ENCODE data around the gene EFCC1.

- no peak for TF ChIP-seq EZH2 (IDR thresholded peaks at IDR 0.05; ENCODE audit: borderline replicate concordance)
- no peak for TF ChIP-seq CTCF (IDR thresholded peaks at IDR 0.05; ENCODE audit: poor library complexity)
- TF ChIP-seq EZH2phosphoT487 (IDR thresholded peaks at IDR 0.05; ENCODE audit: low read depth, severe bottlenecking, unreplicated experiment), result no peak
Observed at GRCh38 chr3:129077222-129077621, 76.1 kb downstream of the EFCC1 start.
